ENCODE results near the gene ZBTB40. TPM values are rescaled to one million over a fixed set of nuclear protein-coding genes. Genes with fewer than 3 reads are reported as not detected.
A peak's percentile ranks its signal among the peaks of the same experiment; 100 is the strongest.

Gene ZBTB40
- polyA plus RNA-seq, 2 donors = 3.7 to 5.3 TPM

DNA sequence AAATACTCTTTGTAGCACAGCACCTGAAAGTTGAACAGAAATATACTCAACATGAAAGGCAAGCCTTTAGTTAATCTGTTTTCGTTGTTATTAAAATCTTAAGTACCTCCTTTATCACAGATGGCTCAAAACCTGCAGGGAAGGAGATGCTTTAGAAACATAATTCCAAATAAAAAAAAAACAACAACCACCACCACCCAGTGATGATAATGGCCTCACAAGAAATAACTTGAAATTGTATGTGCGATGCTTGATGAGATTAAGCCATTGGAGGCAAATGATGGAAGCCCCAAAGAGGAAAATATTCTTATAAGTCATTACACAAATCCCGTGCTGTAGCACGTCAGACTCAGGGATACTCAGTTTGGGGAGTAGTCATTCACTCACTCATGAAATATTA is 24.9 kb upstream of the ZBTB40 start:
- WGBS, 2 donors = 86% methylated on average over 4 of the region's 4 CpGs
- no peaks in the 10 kb centered on the region for H3K4me1 ChIP-seq (ENCODE audit: control insufficient read depth in 2 of 2, insufficient read depth in 2 of 2, low read length in 1 of 2)
- H3K9me3 ChIP-seq (ENCODE audit: control insufficient read depth in 2 of 2, insufficient read depth in 1 of 2, low read depth in 1 of 2, low read length in 1 of 2) = no peaks in the 10 kb centered on the region
- no peak overlapping the region for H3K27ac ChIP-seq (ENCODE audit: low read depth in 2 of 2, low read length in 1 of 2)
- H3K36me3 ChIP-seq (ENCODE audit: control insufficient read depth in 2 of 2, insufficient read depth in 2 of 2, low read length in 1 of 2) = no peaks in the 10 kb centered on the region
- no peak overlapping the region for H3K4me3 ChIP-seq (ENCODE audit: low read depth in 1 of 2, low read length in 2 of 2)
- no peaks in the 10 kb centered on the region for H3K27me3 ChIP-seq (ENCODE audit: control insufficient read depth in 1 of 2, insufficient read depth in 2 of 2, low read length in 2 of 2)

DNA sequence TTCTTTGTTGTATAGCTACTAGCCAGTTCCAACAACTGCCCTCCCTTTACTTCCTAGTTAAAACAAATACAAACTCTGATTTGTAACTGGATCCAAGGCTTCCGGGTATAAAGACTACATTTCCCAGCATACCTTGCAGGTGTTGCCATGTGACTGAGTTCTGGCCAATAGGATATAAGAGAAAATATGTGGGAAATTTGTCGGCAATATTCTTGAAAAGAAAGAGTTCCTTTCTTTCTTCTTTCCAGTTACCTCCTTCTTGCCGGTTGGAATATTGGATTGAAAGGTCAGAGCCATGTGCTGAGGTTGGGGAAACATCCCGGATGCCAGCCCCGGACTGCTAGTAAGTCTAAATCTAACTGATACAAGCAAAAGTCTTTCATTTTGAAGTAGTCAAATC is 23.0 kb upstream of the ZBTB40 start:
- Histone ChIP-seq H3K27ac (ENCODE audit: low read depth in 2 of 2, low read length in 1 of 2) (no peak overlapping the region), H3K36me3 (ENCODE audit: control insufficient read depth in 2 of 2, insufficient read depth in 2 of 2, low read length in 1 of 2) (no peaks in the 10 kb centered on the region), H3K9me3 (ENCODE audit: control insufficient read depth in 2 of 2, insufficient read depth in 1 of 2, low read depth in 1 of 2, low read length in 1 of 2) (no peaks in the 10 kb centered on the region), H3K4me3 (ENCODE audit: low read depth in 1 of 2, low read length in 2 of 2) (peak overlapping the region in 1 of 2 donors; percentile 34), H3K4me1 (ENCODE audit: control insufficient read depth in 2 of 2, insufficient read depth in 2 of 2, low read length in 1 of 2) (no peaks in the 10 kb centered on the region), H3K27me3 (ENCODE audit: control insufficient read depth in 1 of 2, insufficient read depth in 2 of 2, low read length in 2 of 2) (no peaks in the 10 kb centered on the region)
- WGBS, 2 donors = 35 to 37% methylated on average over 5 of the region's 5 CpGs

DNA sequence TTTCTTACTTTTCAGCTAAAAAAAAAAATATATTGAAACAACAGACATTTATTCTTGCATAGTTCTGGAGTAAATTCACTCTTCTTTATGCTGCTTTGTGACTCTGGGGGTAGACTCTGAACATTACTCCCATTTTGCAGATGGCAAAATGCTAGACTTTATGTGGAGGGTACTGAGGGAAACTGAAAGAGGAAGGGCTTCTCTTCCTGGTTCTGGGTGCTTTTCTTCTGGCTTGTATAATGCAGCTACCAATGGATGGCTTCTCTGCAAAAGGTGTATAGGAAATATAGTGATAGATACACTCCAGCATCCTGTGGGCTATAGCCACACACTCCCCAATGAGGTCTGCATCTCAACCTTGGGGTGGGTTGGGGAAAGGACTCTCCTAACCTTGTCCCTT is 19.7 kb upstream of the ZBTB40 start:
- H3K4me1 ChIP-seq (ENCODE audit: control insufficient read depth in 2 of 2, insufficient read depth in 2 of 2, low read length in 1 of 2) = no peaks in the 10 kb centered on the region

DNA sequence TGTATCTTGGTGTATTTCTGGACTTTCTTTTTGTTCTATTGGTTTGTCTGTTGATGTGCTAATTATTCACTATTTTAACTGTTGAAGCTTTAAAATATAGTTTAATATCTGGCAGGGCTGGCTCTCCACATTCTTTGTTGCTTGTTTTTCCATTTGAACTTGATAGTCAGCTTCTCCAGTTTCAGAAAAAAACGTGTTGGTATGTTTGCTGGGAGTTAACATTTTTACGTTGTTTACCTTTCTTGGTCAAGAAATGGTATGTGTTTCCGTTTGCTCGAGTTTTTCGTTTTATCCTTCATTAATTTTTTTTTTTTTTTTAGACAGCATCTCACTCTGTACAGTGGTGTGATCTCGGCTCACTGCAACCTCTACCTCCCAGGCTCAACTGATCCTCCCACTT is 16.9 kb upstream of the ZBTB40 start:
- no peaks in the 10 kb centered on the region for H3K4me1 ChIP-seq (ENCODE audit: control insufficient read depth in 2 of 2, insufficient read depth in 2 of 2, low read length in 1 of 2)
- H3K27ac ChIP-seq (ENCODE audit: low read depth in 2 of 2, low read length in 1 of 2) = no peak overlapping the region
- no peak overlapping the region for H3K4me3 ChIP-seq (ENCODE audit: low read depth in 1 of 2, low read length in 2 of 2)
- H3K27me3 ChIP-seq (ENCODE audit: control insufficient read depth in 1 of 2, insufficient read depth in 2 of 2, low read length in 2 of 2) = no peaks in the 10 kb centered on the region
- 51 to 58% methylated on average over 6 of the region's 6 CpGs for WGBS, 2 donors
- H3K36me3 ChIP-seq (ENCODE audit: control insufficient read depth in 2 of 2, insufficient read depth in 2 of 2, low read length in 1 of 2) = no peaks in the 10 kb centered on the region
- no peaks in the 10 kb centered on the region for H3K9me3 ChIP-seq (ENCODE audit: control insufficient read depth in 2 of 2, insufficient read depth in 1 of 2, low read depth in 1 of 2, low read length in 1 of 2)

More for the DNA sequence above, 19.7 kb upstream of the ZBTB40 start:
- no peaks in the 10 kb centered on the region for H3K36me3 ChIP-seq (ENCODE audit: control insufficient read depth in 2 of 2, insufficient read depth in 2 of 2, low read length in 1 of 2)
- H3K27me3 ChIP-seq (ENCODE audit: control insufficient read depth in 1 of 2, insufficient read depth in 2 of 2, low read length in 2 of 2) = no peaks in the 10 kb centered on the region
- no peak overlapping the region for H3K4me3 ChIP-seq (ENCODE audit: low read depth in 1 of 2, low read length in 2 of 2)
- H3K9me3 ChIP-seq (ENCODE audit: control insufficient read depth in 2 of 2, insufficient read depth in 1 of 2, low read depth in 1 of 2, low read length in 1 of 2) = no peaks in the 10 kb centered on the region
- H3K27ac ChIP-seq (ENCODE audit: low read depth in 2 of 2, low read length in 1 of 2) = no peak overlapping the region

DNA sequence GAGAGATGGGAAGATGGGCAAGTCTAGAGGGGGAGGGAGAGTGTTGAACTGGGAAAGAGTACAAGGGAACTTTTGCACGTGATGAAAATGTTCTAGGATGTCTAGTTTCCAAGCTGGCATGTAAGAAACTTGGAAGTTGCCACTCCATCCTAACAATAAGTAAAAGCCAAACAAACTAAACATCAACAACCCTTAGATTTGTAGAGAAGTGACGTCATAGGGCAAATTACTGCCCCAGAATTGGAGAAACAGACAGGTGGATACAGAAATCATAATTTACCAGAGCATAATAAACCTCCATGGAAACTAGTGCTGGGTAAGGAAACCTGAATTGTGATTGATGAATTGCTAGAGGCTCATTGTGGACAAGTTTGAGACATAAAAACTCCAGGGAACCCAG is 14.7 kb upstream of the ZBTB40 start:
- no peak overlapping the region for H3K4me3 ChIP-seq (ENCODE audit: low read depth in 1 of 2, low read length in 2 of 2)
- H3K9me3 ChIP-seq (ENCODE audit: control insufficient read depth in 2 of 2, insufficient read depth in 1 of 2, low read depth in 1 of 2, low read length in 1 of 2) = no peaks in the 10 kb centered on the region
- no peaks in the 10 kb centered on the region for H3K4me1 ChIP-seq (ENCODE audit: control insufficient read depth in 2 of 2, insufficient read depth in 2 of 2, low read length in 1 of 2)
- no peak overlapping the region for H3K27ac ChIP-seq (ENCODE audit: low read depth in 2 of 2, low read length in 1 of 2)
- 60 to 84% methylated on average over 2 of the region's 2 CpGs for WGBS, 2 donors
- H3K36me3 ChIP-seq (ENCODE audit: control insufficient read depth in 2 of 2, insufficient read depth in 2 of 2, low read length in 1 of 2) = no peaks in the 10 kb centered on the region
- no peaks in the 10 kb centered on the region for H3K27me3 ChIP-seq (ENCODE audit: control insufficient read depth in 1 of 2, insufficient read depth in 2 of 2, low read length in 2 of 2)

DNA sequence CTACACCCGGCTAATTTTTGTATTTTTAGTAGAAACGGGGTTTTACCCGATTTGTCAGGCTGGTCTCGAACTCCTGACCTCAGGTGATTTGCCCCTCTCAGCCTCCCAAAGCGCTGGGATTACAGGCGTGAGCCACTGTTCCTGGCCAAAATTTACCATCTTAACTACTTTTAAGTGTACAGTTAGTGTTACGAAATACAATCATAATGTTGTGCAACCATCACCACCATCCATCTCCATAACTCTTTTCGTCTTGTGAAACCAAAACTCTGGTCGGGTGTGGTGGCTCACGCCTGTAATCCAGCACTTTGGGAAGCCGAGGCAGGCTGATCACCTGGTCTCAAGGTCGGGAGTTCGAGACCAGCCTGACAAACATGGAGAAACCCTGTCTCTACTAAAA is 14.1 kb upstream of the ZBTB40 start:
- Histone ChIP-seq H3K4me3 (ENCODE audit: low read depth in 1 of 2, low read length in 2 of 2) (no peak overlapping the region), H3K27ac (ENCODE audit: low read depth in 2 of 2, low read length in 1 of 2) (no peak overlapping the region), H3K9me3 (ENCODE audit: control insufficient read depth in 2 of 2, insufficient read depth in 1 of 2, low read depth in 1 of 2, low read length in 1 of 2) (no peaks in the 10 kb centered on the region), H3K4me1 (ENCODE audit: control insufficient read depth in 2 of 2, insufficient read depth in 2 of 2, low read length in 1 of 2) (no peaks in the 10 kb centered on the region), H3K36me3 (ENCODE audit: control insufficient read depth in 2 of 2, insufficient read depth in 2 of 2, low read length in 1 of 2) (no peaks in the 10 kb centered on the region), H3K27me3 (ENCODE audit: control insufficient read depth in 1 of 2, insufficient read depth in 2 of 2, low read length in 2 of 2) (no peaks in the 10 kb centered on the region)
- WGBS, 2 donors = 85 to 88% methylated on average over 13 of the region's 13 CpGs

DNA sequence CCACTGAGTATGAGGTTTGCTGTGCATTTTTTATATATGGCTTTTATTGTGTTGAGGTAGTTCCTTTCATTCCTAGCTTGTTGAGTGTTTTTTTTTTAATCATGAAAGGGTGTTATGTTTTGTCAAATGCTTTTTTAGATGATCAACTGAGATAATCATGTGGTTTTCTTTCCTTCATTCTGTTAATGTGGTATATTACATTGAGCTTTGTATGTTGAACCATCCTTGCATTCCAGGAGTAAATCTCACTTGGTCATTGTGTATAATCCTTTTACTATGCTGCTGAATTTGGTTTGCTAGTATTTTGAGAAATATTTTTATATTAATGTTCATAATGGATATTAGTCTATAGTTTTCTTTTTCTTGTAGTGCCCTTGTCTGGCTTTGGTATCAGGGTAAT is 11.1 kb upstream of the ZBTB40 start:
- H3K27me3 ChIP-seq (ENCODE audit: control insufficient read depth in 1 of 2, insufficient read depth in 2 of 2, low read length in 2 of 2) = no peaks in the 10 kb centered on the region
- H3K4me3 ChIP-seq (ENCODE audit: low read depth in 1 of 2, low read length in 2 of 2) = no peak overlapping the region
- H3K4me1 ChIP-seq (ENCODE audit: control insufficient read depth in 2 of 2, insufficient read depth in 2 of 2, low read length in 1 of 2) = no peaks in the 10 kb centered on the region
- no peaks in the 10 kb centered on the region for H3K9me3 ChIP-seq (ENCODE audit: control insufficient read depth in 2 of 2, insufficient read depth in 1 of 2, low read depth in 1 of 2, low read length in 1 of 2)
- H3K36me3 ChIP-seq (ENCODE audit: control insufficient read depth in 2 of 2, insufficient read depth in 2 of 2, low read length in 1 of 2) = no peaks in the 10 kb centered on the region
- H3K27ac ChIP-seq (ENCODE audit: low read depth in 2 of 2, low read length in 1 of 2) = no peak overlapping the region

DNA sequence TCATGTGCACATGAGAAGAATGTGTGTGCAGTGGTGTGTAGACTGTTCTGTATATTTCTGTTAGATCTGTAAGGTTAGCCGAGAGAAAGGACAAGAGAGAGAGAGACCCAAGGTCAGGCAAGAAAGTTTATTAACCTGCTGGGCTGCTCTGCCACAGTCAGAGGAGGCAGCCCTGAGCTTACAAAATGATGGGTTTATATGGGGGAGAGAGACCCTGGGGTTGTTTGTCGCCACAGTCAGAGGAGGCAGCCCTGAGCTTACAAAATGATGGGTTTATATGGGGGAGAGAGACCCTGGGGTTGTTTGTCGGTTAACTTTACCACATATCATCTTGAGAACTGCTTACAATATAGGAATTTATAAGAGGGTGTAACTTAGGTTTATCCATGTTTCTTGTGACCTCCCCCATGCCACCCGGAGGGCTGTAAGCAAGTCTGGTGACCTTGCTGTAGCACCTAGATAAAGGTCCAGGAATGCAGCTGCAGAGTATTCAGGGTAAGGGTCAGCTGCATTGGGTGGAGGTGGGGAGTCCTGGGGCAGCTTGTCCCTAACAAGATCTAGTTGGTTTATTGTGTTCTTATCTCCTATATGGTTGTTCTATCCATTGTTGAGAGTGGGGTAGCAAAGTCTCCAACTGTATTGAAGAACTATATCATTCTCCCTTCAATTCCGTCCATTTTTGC is 9.3 kb upstream of the ZBTB40 start:
- Histone ChIP-seq H3K27ac (ENCODE audit: low read depth in 2 of 2, low read length in 1 of 2) (no peak overlapping the region), H3K27me3 (ENCODE audit: control insufficient read depth in 1 of 2, insufficient read depth in 2 of 2, low read length in 2 of 2) (no peaks in the 10 kb centered on the region), H3K4me3 (ENCODE audit: low read depth in 1 of 2, low read length in 2 of 2) (no peak overlapping the region), H3K4me1 (ENCODE audit: control insufficient read depth in 2 of 2, insufficient read depth in 2 of 2, low read length in 1 of 2) (no peaks in the 10 kb centered on the region), H3K9me3 (ENCODE audit: control insufficient read depth in 2 of 2, insufficient read depth in 1 of 2, low read depth in 1 of 2, low read length in 1 of 2) (no peaks in the 10 kb centered on the region), H3K36me3 (ENCODE audit: control insufficient read depth in 2 of 2, insufficient read depth in 2 of 2, low read length in 1 of 2) (no peaks in the 10 kb centered on the region)
- 43 to 49% methylated on average over 5 of the region's 5 CpGs for WGBS, 2 donors

DNA sequence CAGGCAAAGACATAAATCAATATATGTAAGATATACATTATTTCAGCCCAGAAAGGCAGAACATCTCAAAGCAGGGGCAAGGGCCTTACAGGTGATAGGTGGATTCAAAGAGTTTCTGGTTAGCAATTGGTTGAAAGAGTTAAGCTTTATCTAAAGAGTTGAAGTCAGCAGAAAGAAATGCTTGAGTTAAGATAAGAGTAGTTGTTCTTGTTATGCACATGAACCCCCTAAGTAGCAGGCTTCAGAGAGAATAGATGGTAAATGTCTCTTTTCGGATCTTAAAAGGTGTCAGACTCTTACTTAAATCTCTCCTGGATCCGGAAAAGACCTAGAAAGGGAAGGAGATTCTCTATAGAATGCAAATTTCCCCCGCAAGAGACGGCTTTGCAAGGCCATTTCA is 8.3 kb upstream of the ZBTB40 start:
- Histone ChIP-seq H3K4me3 (ENCODE audit: low read depth in 1 of 2, low read length in 2 of 2) (no peak overlapping the region), H3K27ac (ENCODE audit: low read depth in 2 of 2, low read length in 1 of 2) (no peak overlapping the region), H3K27me3 (ENCODE audit: control insufficient read depth in 1 of 2, insufficient read depth in 2 of 2, low read length in 2 of 2) (no peaks in the 10 kb centered on the region), H3K9me3 (ENCODE audit: control insufficient read depth in 2 of 2, insufficient read depth in 1 of 2, low read depth in 1 of 2, low read length in 1 of 2) (no peaks in the 10 kb centered on the region), H3K36me3 (ENCODE audit: control insufficient read depth in 2 of 2, insufficient read depth in 2 of 2, low read length in 1 of 2) (no peaks in the 10 kb centered on the region), H3K4me1 (ENCODE audit: control insufficient read depth in 2 of 2, insufficient read depth in 2 of 2, low read length in 1 of 2) (no peaks in the 10 kb centered on the region)
- WGBS, 2 donors = 70 to 76% methylated on average over 4 of the region's 4 CpGs

DNA sequence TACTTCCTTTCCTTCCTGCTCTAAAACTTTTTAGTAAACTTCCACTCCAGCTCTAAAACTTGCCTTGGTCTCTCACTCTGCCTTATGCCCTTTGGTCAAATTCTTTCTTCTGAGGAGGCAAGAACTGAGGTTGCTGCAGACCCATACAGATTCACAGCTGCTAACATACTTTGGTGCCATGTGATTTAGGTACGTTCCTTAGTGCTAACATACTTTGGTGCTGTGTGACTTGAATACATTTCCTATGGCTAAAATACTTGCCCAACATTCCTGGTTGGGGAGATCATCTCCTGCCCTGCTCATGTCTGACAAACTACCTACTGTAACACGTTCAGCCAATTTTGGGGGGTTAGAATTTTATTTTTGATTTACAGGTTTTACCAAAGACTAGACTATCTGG is 6.8 kb upstream of the ZBTB40 start:
- Histone ChIP-seq H3K4me1 (ENCODE audit: control insufficient read depth in 2 of 2, insufficient read depth in 2 of 2, low read length in 1 of 2) (no peaks in the 10 kb centered on the region), H3K9me3 (ENCODE audit: control insufficient read depth in 2 of 2, insufficient read depth in 1 of 2, low read depth in 1 of 2, low read length in 1 of 2) (no peaks in the 10 kb centered on the region), H3K27ac (ENCODE audit: low read depth in 2 of 2, low read length in 1 of 2) (no peak overlapping the region), H3K36me3 (ENCODE audit: control insufficient read depth in 2 of 2, insufficient read depth in 2 of 2, low read length in 1 of 2) (no peaks in the 10 kb centered on the region), H3K27me3 (ENCODE audit: control insufficient read depth in 1 of 2, insufficient read depth in 2 of 2, low read length in 2 of 2) (no peaks in the 10 kb centered on the region), H3K4me3 (ENCODE audit: low read depth in 1 of 2, low read length in 2 of 2) (no peak overlapping the region)
- WGBS, 2 donors = 91 to 92% methylated on average over 2 of the region's 2 CpGs
